OCI-M2 (cell line): Measurements from ENCODE around the gene ZFP64.
"Not testable (repeated sequence)": the region's sequence is repeated elsewhere in the genome, so short reads cannot be mapped to it uniquely, and the experiment has no call there.

Experiments used
- DNase-seq: peaks from one replicate; lab custom pipeline; 2025; ENCODE audit not compliant: unreplicated experiment; lab: John Stamatoyannopoulos, UW

ZFP64 gene

GRCh38 chr20:52207020-52207810 is 15.6 kb upstream of the ZFP64 start:
- no peak for DNase-seq

- DNase-seq, result no peak
These were observed 12.6 kb upstream of the ZFP64 start for GRCh38 chr20:52204136-52204535.

- no peak for DNase-seq
These were observed 9.8 kb upstream of the ZFP64 start for GRCh38 chr20:52201395-52201794.

GRCh38 chr20:52200870-52201269 is 9.3 kb upstream of the ZFP64 start:
- no peak for DNase-seq

- no peak for DNase-seq
These were observed 5.3 kb upstream of the ZFP64 start for GRCh38 chr20:52196845-52197244.

- no peak for DNase-seq
These were observed 2.4 kb upstream of the ZFP64 start for GRCh38 chr20:52193886-52194545.

- no peak for DNase-seq
These were observed 1.6 kb upstream of the ZFP64 start for GRCh38 chr20:52193133-52193532.

- DNase-seq, result not testable (repeated sequence)
These were observed 1.1 kb upstream of the ZFP64 start for GRCh38 chr20:52192719-52193007.

- DNase-seq, result peak; percentile 47
These were observed 538 bp upstream of the ZFP64 start for GRCh38 chr20:52191916-52192718.

- no peak for DNase-seq
These were observed 995 bp downstream of the ZFP64 start for GRCh38 chr20:52190437-52191131.

GRCh38 chr20:52181766-52182165 is 9.8 kb downstream of the ZFP64 start:
- no peak for DNase-seq

- DNase-seq, result no peak
These were observed 11.3 kb downstream of the ZFP64 start for GRCh38 chr20:52180180-52180840.

- DNase-seq, result no peak
These were observed 12.0 kb downstream of the ZFP64 start for GRCh38 chr20:52179331-52180179.

- DNase-seq, result no peak
These were observed 12.9 kb downstream of the ZFP64 start for GRCh38 chr20:52178691-52179090.

GRCh38 chr20:52175840-52176239 is 15.7 kb downstream of the ZFP64 start:
- DNase-seq, result no peak

GRCh38 chr20:52172392-52173047 is 19.1 kb downstream of the ZFP64 start:
- no peak for DNase-seq

- DNase-seq, result no peak
These were observed 20.6 kb downstream of the ZFP64 start for GRCh38 chr20:52171025-52171424.

GRCh38 chr20:52168116-52168515 is 23.5 kb downstream of the ZFP64 start:
- no peak for DNase-seq

- no peak for DNase-seq
These were observed 24.2 kb downstream of the ZFP64 start for GRCh38 chr20:52167232-52167840.
